OCI-LY3 (cell line): ENCODE results near the gene PLA2G4F.

Source experiments
- H2AFZ ChIP-seq: fragments of 200-600, 300-600 bp; shearing (Covaris generic); 2 replicates; pipeline ENCODE4 v1.6.0; 2014; ENCODE audit warnings: antibody characterized with exemption, low read depth, low read length
- H3K27ac ChIP-seq: fragments of 200-600, 300-600 bp; sonication (generic); 2 replicates; pipeline ENCODE4 v1.5.1; 2014; ENCODE audit warnings: mild to moderate bottlenecking, low read length, moderate library complexity, mixed read lengths
- H3K27me3 ChIP-seq: fragments of 200-600, 300-600 bp; sonication (generic); 2 replicates; pipeline ENCODE4 v1.6.1; 2014; ENCODE audit warnings: low read depth, low read length, mixed read lengths
- H3K36me3 ChIP-seq: fragments of 200-600, 300-600 bp; sonication (generic); replicated peaks from 2 replicates; pipeline ENCODE3; 2014; ENCODE audit warnings: low read depth, low read length, mixed read lengths
- H3K4me1 ChIP-seq: fragments of 300-600, 200-600 bp; sonication (generic); 2 replicates; pipeline ENCODE4 v1.6.1; 2014; ENCODE audit warnings: low read length, mixed read lengths
- H3K4me2 ChIP-seq: fragments of 200-600, 300-600 bp; sonication (generic); 2 replicates; pipeline ENCODE4 v1.6.1; 2014; ENCODE audit warnings: low read length, mixed read lengths
- H3K4me3 ChIP-seq: fragments of 300-600, 200-600 bp; sonication (generic); 2 replicates; pipeline ENCODE4 v1.5.1; 2014; ENCODE audit warnings: antibody characterized with exemption, mild to moderate bottlenecking, low read length, moderate library complexity
- H3K79me2 ChIP-seq: fragments of 300-600, 200-600 bp; shearing (Covaris generic); 2 replicates; pipeline ENCODE4 v1.6.1; 2014; ENCODE audit warnings: mild to moderate bottlenecking, low read length, mixed read lengths
- H3K9ac ChIP-seq: fragments of 300-600, 200-600 bp; shearing (Covaris generic); 2 replicates; pipeline ENCODE4 v1.6.0; 2014; ENCODE audit warnings: mild to moderate bottlenecking, low read length, moderate library complexity
- H3K9me3 ChIP-seq: fragments of 200-600, 300-600 bp; shearing (Covaris generic); 2 replicates; pipeline ENCODE4 v1.6.1; 2014; ENCODE audit warnings: low read length, mixed read lengths; ENCODE audit not compliant: insufficient read depth
- H4K20me1 ChIP-seq: fragments of 200-600, 300-600 bp; sonication (generic); 2 replicates; pipeline ENCODE4 v1.6.1; 2016; ENCODE audit warnings: low read length, mixed read lengths; ENCODE audit not compliant: insufficient read depth
- CTCF ChIP-seq: fragments of 200-600, 300-600 bp; sonication (generic); IDR thresholded peaks from 2 replicates; pipeline ENCODE4 v1.5.1; 2014; ENCODE audit warnings: antibody characterized with exemption, low read length, low read depth
- EZH2phosphoT487 ChIP-seq: fragments of 200-600 bp; shearing (Covaris generic); IDR thresholded peaks from 2 replicates; pipeline ENCODE4 v1.6.1; 2018; ENCODE audit warnings: antibody characterized with exemption, mixed run types, low read depth

Gene PLA2G4F

GRCh38 chr15:42137461-42138261 is 18.8 kb downstream of the PLA2G4F start:
- H3K27me3 ChIP-seq = no peaks in the 10 kb centered on the region
- no peak overlapping the region for H3K9ac ChIP-seq
- peak overlapping the region; percentile 29 for H3K4me2 ChIP-seq
- H4K20me1 ChIP-seq = no peaks in the 10 kb centered on the region
- H3K27ac ChIP-seq = no peak overlapping the region
- no peak overlapping the region for H2AFZ ChIP-seq
- H3K4me1 ChIP-seq = peaks cover 14% of the 10 kb centered on the region
- H3K36me3 ChIP-seq = no peaks in the 10 kb centered on the region
- no peaks in the 10 kb centered on the region for H3K79me2 ChIP-seq
- 0 out of 2 replicates have a peak overlapping the region, but pooled peaks have one; percentile 17 for H3K4me3 ChIP-seq
- TF ChIP-seq EZH2phosphoT487 = no peak
- peak; percentile 80 for TF ChIP-seq CTCF
- H3K9me3 ChIP-seq = no peaks in the 10 kb centered on the region

DNA sequence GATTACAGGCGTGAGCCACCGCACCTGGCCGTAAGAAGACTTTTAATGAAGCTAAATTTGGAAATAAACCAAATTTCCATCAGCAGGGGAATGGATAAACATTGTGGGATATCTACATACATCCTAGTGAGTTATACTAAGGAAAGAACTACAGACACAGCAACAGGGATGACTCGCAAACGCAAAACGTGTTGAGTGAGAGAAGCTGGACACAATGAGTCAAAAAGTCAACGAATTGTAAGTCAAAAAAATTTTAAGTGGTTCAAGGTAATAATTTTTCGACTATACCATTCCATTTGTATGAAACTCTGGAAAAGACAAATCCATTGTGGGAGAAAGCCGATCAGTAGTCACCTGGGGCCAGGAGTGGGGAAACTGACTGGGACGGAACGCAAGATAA is 19.9 kb downstream of the PLA2G4F start:
- H3K4me3 ChIP-seq = no peak overlapping the region
- no peak overlapping the region for H3K4me2 ChIP-seq
- no peaks in the 10 kb centered on the region for H3K79me2 ChIP-seq

GRCh38 chr15:42135351-42135750 is 21.1 kb downstream of the PLA2G4F start:
- H3K27me3 ChIP-seq = 0 out of 2 replicates have a peak, but pooled peaks cover under 1% of the 10 kb centered on the region
- no peak overlapping the region for H2AFZ ChIP-seq
- no peaks in the 10 kb centered on the region for H3K36me3 ChIP-seq
- no peaks in the 10 kb centered on the region for H3K79me2 ChIP-seq
- H3K27ac ChIP-seq = no peak overlapping the region
- TF ChIP-seq EZH2phosphoT487 = no peak
- no peak for TF ChIP-seq CTCF
- H3K4me1 ChIP-seq = peaks cover 14% of the 10 kb centered on the region
- no peaks in the 10 kb centered on the region for H3K9me3 ChIP-seq
- H4K20me1 ChIP-seq = no peaks in the 10 kb centered on the region
- no peak overlapping the region for H3K4me3 ChIP-seq
- H3K4me2 ChIP-seq = no peak overlapping the region
- H3K9ac ChIP-seq = no peak overlapping the region

More for the DNA sequence above, 19.9 kb downstream of the PLA2G4F start:
- Histone ChIP-seq H3K27ac (no peak overlapping the region), H3K27me3 (no peaks in the 10 kb centered on the region), H3K36me3 (no peaks in the 10 kb centered on the region), H2AFZ (no peak overlapping the region), H3K9ac (no peak overlapping the region), H4K20me1 (no peaks in the 10 kb centered on the region), H3K9me3 (no peaks in the 10 kb centered on the region), H3K4me1 (peaks cover 14% of the 10 kb centered on the region)
- TF ChIP-seq CTCF (no peak), EZH2phosphoT487 (no peak)

- H2AFZ ChIP-seq = peak overlapping the region; percentile 98; the same call in 1 of the 2 replicates
- no peak overlapping the region for H3K4me3 ChIP-seq
- H4K20me1 ChIP-seq = no peaks in the 10 kb centered on the region
Measured at GRCh38 chr15:42134617-42135245, 21.7 kb downstream of the PLA2G4F start.

More at GRCh38 chr15:42134617-42135245, 21.7 kb downstream of the PLA2G4F start:
- Histone ChIP-seq H3K4me2 (peak overlapping the region; percentile 75), H3K4me1 (peaks cover 14% of the 10 kb centered on the region), H3K9me3 (no peaks in the 10 kb centered on the region), H3K79me2 (no peaks in the 10 kb centered on the region), H3K36me3 (no peaks in the 10 kb centered on the region), H3K27ac (no peak overlapping the region), H3K27me3 (peaks cover 4% of the 10 kb centered on the region; the same call in 1 of the 2 replicates), H3K9ac (no peak overlapping the region)
- no peak for TF ChIP-seq CTCF
- TF ChIP-seq EZH2phosphoT487 = no peak
